ENCODE measurements around the gene CTH. TPM values are rescaled to one million over a fixed set of nuclear protein-coding genes. Genes with fewer than 3 reads are reported as not detected.

CTH gene
- total RNA-seq, 1 donor from 2014 or later: 5.0 TPM

- intact Hi-C loops (cut with DNase I): no loop called here
- no peak overlapping the region for H3K4me3 ChIP-seq
- ATAC-seq: no peak
Observed at GRCh38 chr1:70385477-70385876, 25.6 kb upstream of the CTH start.

GRCh38 chr1:70386121-70386520 lies 24.9 kb upstream of the CTH start:
- DNase-seq (no peak), ATAC-seq (no peak)
- H3K36me3 ChIP-seq: no peaks in the 10 kb centered on the region
- intact Hi-C loops (cut with DNase I): no loop called here
- no peak overlapping the region for H3K27ac ChIP-seq
- no peaks in the 10 kb centered on the region for H3K27me3 ChIP-seq (ENCODE audit: low read depth)
- H3K4me1 ChIP-seq: no peaks in the 10 kb centered on the region
- TF ChIP-seq CTCF (IDR thresholded peaks at IDR 0.05): no peak
- H3K9me3 ChIP-seq: no peaks in the 10 kb centered on the region
- no peak overlapping the region for H3K4me3 ChIP-seq

More at GRCh38 chr1:70385477-70385876, 25.6 kb upstream of the CTH start:
- no peak overlapping the region for H3K27ac ChIP-seq
- no peak for TF ChIP-seq CTCF (IDR thresholded peaks at IDR 0.05)
- DNase-seq: no peak
- H3K9me3 ChIP-seq: no peaks in the 10 kb centered on the region
- H3K36me3 ChIP-seq: no peaks in the 10 kb centered on the region
- H3K4me1 ChIP-seq: no peaks in the 10 kb centered on the region
- no peaks in the 10 kb centered on the region for H3K27me3 ChIP-seq (ENCODE audit: low read depth)

- ATAC-seq: no peak
- intact Hi-C loops (cut with DNase I): no loop called here
- DNase-seq: no peak
- no peaks in the 10 kb centered on the region for H3K27me3 ChIP-seq (ENCODE audit: low read depth)
- H3K4me3 ChIP-seq: no peak overlapping the region
- H3K9me3 ChIP-seq: no peaks in the 10 kb centered on the region
- TF ChIP-seq CTCF (IDR thresholded peaks at IDR 0.05): no peak
- no peaks in the 10 kb centered on the region for H3K36me3 ChIP-seq
- no peaks in the 10 kb centered on the region for H3K4me1 ChIP-seq
- no peak overlapping the region for H3K27ac ChIP-seq
Observed at GRCh38 chr1:70387507-70387906, 23.6 kb upstream of the CTH start.

GRCh38 chr1:70392626-70393025 lies 18.4 kb upstream of the CTH start:
- Histone ChIP-seq H3K9me3 (no peaks in the 10 kb centered on the region), H3K27me3 (ENCODE audit: low read depth) (no peaks in the 10 kb centered on the region), H3K27ac (no peak overlapping the region), H3K4me1 (no peaks in the 10 kb centered on the region), H3K36me3 (no peaks in the 10 kb centered on the region), H3K4me3 (no peak overlapping the region)
- intact Hi-C loops (cut with DNase I): no loop called here
- no peak for TF ChIP-seq CTCF (IDR thresholded peaks at IDR 0.05)
- DNase-seq: no peak
- ATAC-seq: no peak

- DNase-seq (no peak), ATAC-seq (no peak)
- Histone ChIP-seq H3K27me3 (ENCODE audit: low read depth) (no peaks in the 10 kb centered on the region), H3K4me3 (no peak overlapping the region), H3K9me3 (no peaks in the 10 kb centered on the region), H3K27ac (no peak overlapping the region), H3K4me1 (no peaks in the 10 kb centered on the region), H3K36me3 (no peaks in the 10 kb centered on the region)
- no peak for TF ChIP-seq CTCF (IDR thresholded peaks at IDR 0.05)
- intact Hi-C loops (cut with DNase I): no loop called here
Observed at GRCh38 chr1:70396607-70397006, 14.5 kb upstream of the CTH start.

GRCh38 chr1:70397013-70397412 lies 14.1 kb upstream of the CTH start:
- no peak for TF ChIP-seq CTCF (IDR thresholded peaks at IDR 0.05)
- no peaks in the 10 kb centered on the region for H3K9me3 ChIP-seq
- no peaks in the 10 kb centered on the region for H3K4me1 ChIP-seq
- no peak overlapping the region for H3K4me3 ChIP-seq
- no peak overlapping the region for H3K27ac ChIP-seq
- no peak for DNase-seq
- no peak for ATAC-seq
- intact Hi-C loops (cut with DNase I): no loop called here
- no peaks in the 10 kb centered on the region for H3K36me3 ChIP-seq
- H3K27me3 ChIP-seq (ENCODE audit: low read depth): no peaks in the 10 kb centered on the region

Measured in lower lobe of right lung (tissue), 2 donors.